GM12878 (cell line): ENCODE results near the gene DPH1. TPM values are rescaled to one million over a fixed set of nuclear protein-coding genes. Genes with fewer than 3 reads are reported as not detected.

Experiments
- BACH1 ChIP-seq: fragments of 450-650 bp; IDR thresholded peaks from 2 replicates; pipeline ENCODE4 v1.6.1; 2017; ENCODE audit warnings: mild to moderate bottlenecking, borderline replicate concordance
- BCLAF1 ChIP-seq: fragments of 450-650 bp; IDR thresholded peaks from 2 replicates; pipeline ENCODE4 v1.6.1; 2017; ENCODE audit warnings: antibody characterized with exemption, mild to moderate bottlenecking, moderate library complexity
- CREB1 ChIP-seq: IDR thresholded peaks from 2 replicates; pipeline ENCODE4 v1.6.1; 2012; ENCODE audit warnings: low read depth, mild to moderate bottlenecking, inconsistent platforms
- GATAD2B ChIP-seq: fragments of 450-650 bp; conservative IDR thresholded peaks from 2 replicates; pipeline ENCODE4 v1.6.1; 2017; ENCODE audit warnings: low read depth, mild to moderate bottlenecking, moderate library complexity
- MXI1 ChIP-seq: fragments of 150-350 bp; IDR thresholded peaks from 2 replicates; pipeline ENCODE4 v1.6.1; 2011; ENCODE audit warnings: low read depth, mild to moderate bottlenecking, inconsistent platforms, low read length, improper control_type of control experiment
- POLR2AphosphoS2 ChIP-seq: IDR thresholded peaks from 2 replicates; pipeline ENCODE4 v1.6.1; 2011; ENCODE audit warnings: low read depth, mild to moderate bottlenecking, low read length, improper control_type of control experiment, moderate library complexity
- RB1 ChIP-seq: fragments of 450-650 bp; formaldehyde crosslinking; IDR thresholded peaks from 2 replicates; pipeline ENCODE4 v1.6.1; 2017; ENCODE audit warnings: mild to moderate bottlenecking, borderline replicate concordance
- SIN3A ChIP-seq: IDR thresholded peaks from 2 replicates; pipeline ENCODE4 v1.6.1; 2012; ENCODE audit warnings: low read depth, low read length, improper control_type of control experiment
- SMAD5 ChIP-seq: IDR thresholded peaks from 2 replicates; pipeline ENCODE4 v1.6.1; 2016; ENCODE audit warnings: antibody characterized with exemption, low read depth
- SUPT20H ChIP-seq: IDR thresholded peaks from 2 replicates; pipeline ENCODE4 v1.6.1; 2011; ENCODE audit warnings: low read depth, mild to moderate bottlenecking, low read length, moderate library complexity, borderline replicate concordance; ENCODE audit not compliant: control insufficient read depth
- YBX1 ChIP-seq: fragments of 450-650 bp; IDR thresholded peaks from 2 replicates; pipeline ENCODE4 v1.6.1; 2016; ENCODE audit warnings: antibody characterized with exemption
- ZNF384 ChIP-seq: IDR thresholded peaks from 2 replicates; pipeline ENCODE4 v1.6.1; 2012; ENCODE audit warnings: low read depth, mild to moderate bottlenecking, low read length, improper control_type of control experiment, borderline replicate concordance
- ZNF592 ChIP-seq: fragments of 450-650 bp; IDR thresholded peaks from 2 replicates; pipeline ENCODE4 v1.6.1; 2017; ENCODE audit warnings: mild to moderate bottlenecking, moderate library complexity
- polyA plus RNA-seq, 11 experiments: library from polyadenylated mRNA; depleted of rRNA in 4 of 11; unstranded in 6 of 11; stranded (reverse) in 5 of 11; fragments of >200 nt; fragmentation: Nextera tagmentation in 4 of 11; fragmentation: Illumina TruSeq in 1 of 11; extraction: Ambion mirVana in 4 of 11; extraction: Trizol in 1 of 11; gene quantifications; 1 replicate in 1 of 11; 2 replicates in 10 of 11; pipeline versions ENCODE4 v1.2.1 to v1.2.3, GENCODE V29; 2011 to 2016; ENCODE audit warnings: inconsistent platforms in 2 of 11, missing spikeins in 2 of 11, low read depth in 1 of 11
- total RNA-seq, 4 experiments: library from RNA; depleted of rRNA in 3 of 4; stranded (reverse); fragments of >200 nt in 3 of 4; fragmentation: Illumina TruSeq in 1 of 4; extraction: Trizol in 1 of 4; gene quantifications; 2 replicates each; pipeline versions ENCODE4 v1.2.1 to v1.2.3, GENCODE V29; 2013 to 2021
- TF ChIP-seq, protein P1 (sequence below), 3 experiments: IDR thresholded peaks in 2 of 3; conservative IDR thresholded peaks in 1 of 3; 2 replicates each; pipeline ENCODE4 v1.5.1; 2011; ENCODE audit warnings: low read depth in 3 of 3, low read length in 3 of 3, mild to moderate bottlenecking in 3 of 3, control low read depth in 2 of 3, moderate library complexity in 2 of 3, inconsistent platforms in 1 of 3, mixed read lengths in 1 of 3; ENCODE audit not compliant: control insufficient read depth in 2 of 3, insufficient read depth in 1 of 3; ENCODE audit errors: extremely low read depth in 1 of 3
- TF ChIP-seq, protein P2 (sequence below): fragments of 450-650 bp; IDR thresholded peaks from 2 replicates; pipeline ENCODE4 v1.6.1; 2018; ENCODE audit warnings: borderline replicate concordance, mild to moderate bottlenecking; ENCODE audit not compliant: partially characterized antibody
- TF ChIP-seq, protein P3 (sequence below): IDR thresholded peaks from 2 replicates; pipeline ENCODE4 v1.6.1; 2012; ENCODE audit warnings: low read depth, low read length, improper control_type of control experiment

DPH1 gene
- total and polyA plus RNA-seq, 10 of the 15 experiments (the other 5 are each of a cell fraction or from before 2014, with no cell fraction given) = 0.29 to 33.6 (median 20.2) TPM

DNA sequence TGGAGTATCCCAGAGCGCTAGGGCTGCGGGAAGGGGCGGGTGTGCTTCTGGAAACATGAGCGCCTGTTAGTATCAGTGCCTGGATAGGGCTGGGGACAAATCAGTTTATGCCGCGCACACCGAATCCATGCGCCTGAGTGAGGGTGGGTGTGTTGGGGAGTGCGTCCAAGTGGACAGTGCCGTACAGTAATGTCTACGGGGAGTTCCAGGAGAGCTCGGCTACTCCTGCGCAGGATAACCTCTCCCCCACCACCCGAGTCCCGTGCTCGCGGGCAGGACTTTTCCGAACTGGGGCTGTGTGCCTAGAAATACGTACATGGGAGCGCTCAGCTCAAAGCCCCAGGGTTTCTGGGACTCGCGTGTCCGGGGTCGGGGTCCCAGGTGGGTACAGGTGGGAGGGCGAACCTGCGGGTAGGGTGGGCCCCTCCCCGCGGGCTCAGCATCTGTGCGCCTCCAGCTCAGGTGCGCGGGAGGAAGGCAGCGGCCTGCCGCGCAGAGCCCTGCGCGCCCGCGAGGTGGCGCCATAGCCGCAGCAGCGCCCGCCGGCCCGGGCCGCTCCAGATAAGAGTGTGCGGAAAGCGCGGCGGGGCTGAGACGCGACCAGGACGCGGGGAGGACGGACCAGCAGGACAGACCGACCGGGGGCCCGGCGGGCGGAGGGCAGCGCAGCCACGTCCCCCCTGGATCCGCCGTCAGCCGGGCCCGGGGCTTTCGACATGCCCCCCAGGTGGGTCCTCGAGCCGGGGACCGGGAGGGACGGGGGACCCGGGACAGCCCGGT lies 24.7 kb downstream of the DPH1 start, which contains the start of gene HIC1 (continued):
- TF ChIP-seq BCLAF1 (no peak), RB1 (peak; percentile 40; the same call in 1 of the 2 replicates), GATAD2B (peak; percentile 60; the same call in 1 of the 2 replicates), ZNF384 (no peak), BACH1 (no peak), POLR2AphosphoS2 (peak; percentile 60; the same call in 1 of the 2 replicates), YBX1 (no peak), SMAD5 (peak; percentile 72; the same call in 1 of the 2 replicates), ZNF592 (peak; percentile 65; the same call in 1 of the 2 replicates), MXI1 (no peak; the same call in 1 of the 2 replicates), CREB1 (no peak), SUPT20H (no peak), SIN3A (0 out of 2 replicates have a peak, but pooled peaks have one; percentile 42)
- TF ChIP-seq, protein P1, sequence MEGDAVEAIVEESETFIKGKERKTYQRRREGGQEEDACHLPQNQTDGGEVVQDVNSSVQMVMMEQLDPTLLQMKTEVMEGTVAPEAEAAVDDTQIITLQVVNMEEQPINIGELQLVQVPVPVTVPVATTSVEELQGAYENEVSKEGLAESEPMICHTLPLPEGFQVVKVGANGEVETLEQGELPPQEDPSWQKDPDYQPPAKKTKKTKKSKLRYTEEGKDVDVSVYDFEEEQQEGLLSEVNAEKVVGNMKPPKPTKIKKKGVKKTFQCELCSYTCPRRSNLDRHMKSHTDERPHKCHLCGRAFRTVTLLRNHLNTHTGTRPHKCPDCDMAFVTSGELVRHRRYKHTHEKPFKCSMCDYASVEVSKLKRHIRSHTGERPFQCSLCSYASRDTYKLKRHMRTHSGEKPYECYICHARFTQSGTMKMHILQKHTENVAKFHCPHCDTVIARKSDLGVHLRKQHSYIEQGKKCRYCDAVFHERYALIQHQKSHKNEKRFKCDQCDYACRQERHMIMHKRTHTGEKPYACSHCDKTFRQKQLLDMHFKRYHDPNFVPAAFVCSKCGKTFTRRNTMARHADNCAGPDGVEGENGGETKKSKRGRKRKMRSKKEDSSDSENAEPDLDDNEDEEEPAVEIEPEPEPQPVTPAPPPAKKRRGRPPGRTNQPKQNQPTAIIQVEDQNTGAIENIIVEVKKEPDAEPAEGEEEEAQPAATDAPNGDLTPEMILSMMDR (IDR thresholded peaks at IDR 0.05 in 2 of 3, conservative IDR thresholded peaks at IDR 0.05 in 1 of 3; ENCODE audit: control insufficient read depth in 2 of 3, extremely low read depth in 1 of 3, insufficient read depth in 1 of 3, low read depth in 3 of 3, low read length in 3 of 3) = peak; percentile 74 to 96 (median 88); a peak in 5 of 6 replicates
- TF ChIP-seq, protein P2, sequence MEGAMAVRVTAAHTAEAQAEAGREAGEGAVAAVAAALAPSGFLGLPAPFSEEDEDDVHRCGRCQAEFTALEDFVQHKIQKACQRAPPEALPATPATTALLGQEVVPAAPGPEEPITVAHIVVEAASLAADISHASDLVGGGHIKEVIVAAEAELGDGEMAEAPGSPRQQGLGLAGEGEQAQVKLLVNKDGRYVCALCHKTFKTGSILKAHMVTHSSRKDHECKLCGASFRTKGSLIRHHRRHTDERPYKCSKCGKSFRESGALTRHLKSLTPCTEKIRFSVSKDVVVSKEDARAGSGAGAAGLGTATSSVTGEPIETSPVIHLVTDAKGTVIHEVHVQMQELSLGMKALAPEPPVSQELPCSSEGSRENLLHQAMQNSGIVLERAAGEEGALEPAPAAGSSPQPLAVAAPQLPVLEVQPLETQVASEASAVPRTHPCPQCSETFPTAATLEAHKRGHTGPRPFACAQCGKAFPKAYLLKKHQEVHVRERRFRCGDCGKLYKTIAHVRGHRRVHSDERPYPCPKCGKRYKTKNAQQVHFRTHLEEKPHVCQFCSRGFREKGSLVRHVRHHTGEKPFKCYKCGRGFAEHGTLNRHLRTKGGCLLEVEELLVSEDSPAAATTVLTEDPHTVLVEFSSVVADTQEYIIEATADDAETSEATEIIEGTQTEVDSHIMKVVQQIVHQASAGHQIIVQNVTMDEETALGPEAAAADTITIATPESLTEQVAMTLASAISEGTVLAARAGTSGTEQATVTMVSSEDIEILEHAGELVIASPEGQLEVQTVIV = no peak
- TF ChIP-seq, protein P3, sequence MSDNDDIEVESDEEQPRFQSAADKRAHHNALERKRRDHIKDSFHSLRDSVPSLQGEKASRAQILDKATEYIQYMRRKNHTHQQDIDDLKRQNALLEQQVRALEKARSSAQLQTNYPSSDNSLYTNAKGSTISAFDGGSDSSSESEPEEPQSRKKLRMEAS = peak; percentile 46
